OCI-LY7 (cell line): ENCODE data around the gene ALDH2. TPM values are rescaled to one million over a fixed set of nuclear protein-coding genes. Genes with fewer than 3 reads are reported as not detected.

Source experiments
- BruUV-seq: library from RNA; stranded (reverse); fragments of 400-500 nt; replicated peaks from 2 replicates; lab custom pipeline; 2021; lab: Mats Ljungman, UMichigan
- CTCF ChIA-PET: fragments of 300-600 bp; sonication (Branson Sonifier 250); formaldehyde crosslinking; loops from one replicate; lab custom pipeline; 2022; ENCODE audit warnings: antibody characterized with exemption; ENCODE audit not compliant: unreplicated experiment; lab: Charles Lee
- POLR2A ChIA-PET: fragments of 300-600 bp; sonication (Branson Sonifier 250); formaldehyde crosslinking; loops from one replicate; lab custom pipeline; 2022; ENCODE audit warnings: antibody characterized with exemption; lab: Charles Lee
- DNase-seq: peaks from one replicate; pipeline ENCODE4 v3.0.0-alpha.2; 2015; ENCODE audit warnings: low spot score
- H2AFZ ChIP-seq: fragments of 200-600 bp; sonication (generic), shearing (Covaris generic); 2 replicates; pipeline ENCODE4 v1.6.1; 2014; ENCODE audit warnings: mild to moderate bottlenecking, antibody characterized with exemption, low read length, moderate library complexity
- H3K27ac ChIP-seq: fragments of 200-600 bp; sonication (generic); 2 replicates; pipeline ENCODE4 v1.5.1; 2014; ENCODE audit warnings: mixed run types, low read depth, mild to moderate bottlenecking, moderate library complexity, low read length, inconsistent platforms; ENCODE audit not compliant: poor library complexity, severe bottlenecking
- H3K36me3 ChIP-seq: fragments of 200-600 bp; sonication (generic); 2 replicates; pipeline ENCODE4 v1.6.1; 2014; ENCODE audit warnings: mild to moderate bottlenecking, antibody characterized with exemption, low read length, moderate library complexity, mixed read lengths; ENCODE audit not compliant: insufficient read depth
- H3K4me1 ChIP-seq: fragments of 200-600 bp; sonication (generic); 2 replicates; pipeline ENCODE4 v1.5.1; 2014; ENCODE audit warnings: mild to moderate bottlenecking, low read length; ENCODE audit not compliant: insufficient read depth, poor library complexity, severe bottlenecking
- H3K4me2 ChIP-seq: fragments of 200-600 bp; sonication (generic); 2 replicates; pipeline ENCODE4 v1.6.1; 2014; ENCODE audit warnings: mild to moderate bottlenecking, low read length
- H3K4me3 ChIP-seq: fragments of 200-600 bp; sonication (generic); 2 replicates; pipeline ENCODE4 v1.5.1; 2014; ENCODE audit warnings: mild to moderate bottlenecking, low read depth, low read length; ENCODE audit not compliant: poor library complexity, severe bottlenecking
- H3K79me2 ChIP-seq: fragments of 200-600 bp; sonication (generic); 2 replicates; pipeline ENCODE4 v1.6.1; 2016; ENCODE audit warnings: low read depth, mild to moderate bottlenecking, low read length, moderate library complexity, mixed read lengths; ENCODE audit not compliant: insufficient read depth
- H3K9me2 ChIP-seq: fragments of 200-600 bp; sonication (generic); 2 replicates; pipeline ENCODE4 v1.6.1; 2016; ENCODE audit warnings: mild to moderate bottlenecking, low read length, mixed read lengths; ENCODE audit not compliant: insufficient read depth
- H3K9me3 ChIP-seq: fragments of 200-600 bp; sonication (generic); 2 replicates; pipeline ENCODE4 v1.6.1; 2014; ENCODE audit warnings: mild to moderate bottlenecking, mixed run types, low read length, mixed read lengths
- H4K20me1 ChIP-seq: fragments of 200-600 bp; sonication (generic); 2 replicates; pipeline ENCODE4 v1.6.1; 2014; ENCODE audit warnings: mild to moderate bottlenecking, antibody characterized with exemption, low read length, moderate library complexity, mixed read lengths; ENCODE audit not compliant: insufficient read depth
- CTCF ChIP-seq: fragments of 200-600 bp; sonication (generic); conservative IDR thresholded peaks from 2 replicates; pipeline ENCODE4 v1.5.1; 2014; ENCODE audit warnings: mild to moderate bottlenecking, antibody characterized with exemption, low read length, moderate library complexity, mixed read lengths
- EZH2phosphoT487 ChIP-seq: fragments of 200-600 bp; sonication (generic); IDR thresholded peaks from 2 replicates; pipeline ENCODE4 v1.6.1; 2018; ENCODE audit warnings: low read depth, borderline replicate concordance, mild to moderate bottlenecking, mixed run types, antibody characterized with exemption, low read length, moderate library complexity, mixed read lengths
- intact Hi-C: fragments of 100-400 bp; cut with micrococcal nuclease; formaldehyde crosslinking; loops from one replicate; pipeline ENCODE4 v1.10.0; 2022; ENCODE audit not compliant: unreplicated experiment
- total RNA-seq, 2 experiments: library from RNA; depleted of rRNA in 1 of 2; stranded (reverse); fragments of >200 nt in 1 of 2; shearing (Covaris generic) in 1 of 2; gene quantifications; 2 replicates each; pipeline ENCODE4 v1.2.3, GENCODE V29; 2014 to 2022

Gene ALDH2
- total RNA-seq, 2 experiments from 2014 or later: 16.5 to 19.9 TPM

GRCh38 chr12:111846016-111846415, 79.3 kb downstream of the ALDH2 start:
- H3K4me3 ChIP-seq: no peak overlapping the region
- H3K27ac ChIP-seq: no peak overlapping the region
- H3K4me1 ChIP-seq: peaks cover 6% of the 10 kb centered on the region
- H3K4me2 ChIP-seq: no peak overlapping the region
- no peak overlapping the region for H2AFZ ChIP-seq
- CTCF ChIA-PET: no interaction called here
- TF ChIP-seq CTCF (no peak), EZH2phosphoT487 (no peak)
- H4K20me1 ChIP-seq: 0 out of 2 replicates have a peak, but pooled peaks cover 5% of the 10 kb centered on the region
- intact Hi-C loops: loop anchor here (10.0 kb wide), 1 partner anchor 539 kb away; the partner anchor contains the start of gene HECTD4
- peaks cover 71% of the 10 kb centered on the region for H3K36me3 ChIP-seq
- POLR2A ChIA-PET: interaction anchor here (0.5 kb wide), 1 partner anchor 260 kb away, joined by 6 read pairs; no protein-coding TSS in a partner anchor
- H3K79me2 ChIP-seq: peaks cover 90% of the 10 kb centered on the region
- no TSS peak for BruUV-seq
- H3K9me3 ChIP-seq: peaks cover 15% of the 10 kb centered on the region
- no peak for DNase-seq
- no peaks in the 10 kb centered on the region for H3K9me2 ChIP-seq

GRCh38 chr12:111850526-111850925, 83.8 kb downstream of the ALDH2 start:
- TF ChIP-seq EZH2phosphoT487 (no peak), CTCF (no peak)
- no TSS peak for BruUV-seq
- H3K4me2 ChIP-seq: no peak overlapping the region
- ChIA-PET CTCF (no interaction called here), POLR2A (interaction anchor here (0.6 kb wide), 1 partner anchor 75 kb away, joined by 3 read pairs; no protein-coding TSS in a partner anchor)
- intact Hi-C loops: no loop called here
- H3K79me2 ChIP-seq: peaks cover 90% of the 10 kb centered on the region
- no peaks in the 10 kb centered on the region for H3K4me1 ChIP-seq
- peaks cover 15% of the 10 kb centered on the region for H3K9me3 ChIP-seq
- no peak overlapping the region for H3K27ac ChIP-seq
- H2AFZ ChIP-seq: no peak overlapping the region
- no peaks in the 10 kb centered on the region for H3K9me2 ChIP-seq
- peaks cover 97% of the 10 kb centered on the region for H3K36me3 ChIP-seq
- DNase-seq: no peak
- no peaks in the 10 kb centered on the region for H4K20me1 ChIP-seq
- H3K4me3 ChIP-seq: no peak overlapping the region

GRCh38 chr12:111858186-111858585, 91.5 kb downstream of the ALDH2 start:
- H3K36me3 ChIP-seq: peaks cover 62% of the 10 kb centered on the region
- H3K27ac ChIP-seq: no peak overlapping the region
- H2AFZ ChIP-seq: no peak overlapping the region
- no peak for DNase-seq
- 0 out of 2 replicates have a peak, but pooled peaks cover 2% of the 10 kb centered on the region for H4K20me1 ChIP-seq
- H3K9me2 ChIP-seq: no peaks in the 10 kb centered on the region
- intact Hi-C loops: no loop called here
- POLR2A ChIA-PET: interaction anchor here (0.6 kb wide), 1 partner anchor 233 kb away, joined by 6 read pairs; no protein-coding TSS in a partner anchor
- H3K4me2 ChIP-seq: no peak overlapping the region
- no peaks in the 10 kb centered on the region for H3K9me3 ChIP-seq
- no TSS peak for BruUV-seq
- H3K4me3 ChIP-seq: no peak overlapping the region
- TF ChIP-seq EZH2phosphoT487 (no peak), CTCF (no peak)
- no peaks in the 10 kb centered on the region for H3K4me1 ChIP-seq
- peaks cover 98% of the 10 kb centered on the region for H3K79me2 ChIP-seq
- CTCF ChIA-PET: no interaction called here
